Measurements from ENCODE around the gene P2RX7.

- no peak for TF ChIP-seq NFE2L1 (tag; IDR thresholded peaks at IDR 0.05; ENCODE audit: borderline replicate concordance, low read depth)
- no peak for TF ChIP-seq TAF9B (IDR thresholded peaks at IDR 0.05; ENCODE audit: partially characterized antibody)
- TF ChIP-seq DACH1 (IDR thresholded peaks at IDR 0.05; ENCODE audit: partially characterized antibody), result no peak
- TF ChIP-seq PHB (CRISPR knock-in tag; IDR thresholded peaks at IDR 0.05), result no peak
- TF ChIP-seq, protein P1, sequence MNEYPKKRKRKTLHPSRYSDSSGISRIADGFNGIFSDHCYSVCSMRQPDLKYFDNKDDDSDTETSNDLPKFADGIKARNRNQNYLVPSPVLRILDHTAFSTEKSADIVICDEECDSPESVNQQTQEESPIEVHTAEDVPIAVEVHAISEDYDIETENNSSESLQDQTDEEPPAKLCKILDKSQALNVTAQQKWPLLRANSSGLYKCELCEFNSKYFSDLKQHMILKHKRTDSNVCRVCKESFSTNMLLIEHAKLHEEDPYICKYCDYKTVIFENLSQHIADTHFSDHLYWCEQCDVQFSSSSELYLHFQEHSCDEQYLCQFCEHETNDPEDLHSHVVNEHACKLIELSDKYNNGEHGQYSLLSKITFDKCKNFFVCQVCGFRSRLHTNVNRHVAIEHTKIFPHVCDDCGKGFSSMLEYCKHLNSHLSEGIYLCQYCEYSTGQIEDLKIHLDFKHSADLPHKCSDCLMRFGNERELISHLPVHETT (CRISPR knock-in tag; conservative IDR thresholded peaks at IDR 0.05 in 1 of 2, IDR thresholded peaks at IDR 0.05 in 1 of 2), result no peak
- no peak for TF ChIP-seq MAX (CRISPR knock-in tag; IDR thresholded peaks at IDR 0.05)
- TF ChIP-seq ZNF282 (CRISPR knock-in tag; IDR thresholded peaks at IDR 0.05), result no peak
- TF ChIP-seq GABPA (tag; conservative IDR thresholded peaks at IDR 0.05; ENCODE audit: low read depth), result no peak
These were observed 90.2 kb downstream of the P2RX7 start for GRCh38 chr12:121222847-121223246.
